H9 (cell line): ENCODE data around the gene RAD54L. TPM values are rescaled to one million over a fixed set of nuclear protein-coding genes. Genes with fewer than 3 reads are reported as not detected.

Experiments
- DNase-seq: peaks from one replicate; pipeline ENCODE4 v3.0.0-alpha.2; 2017
- H2AFZ ChIP-seq: one replicate; pipeline ENCODE4 v1.6.1; 2013; ENCODE audit warnings: mild to moderate bottlenecking, low read length, control low read depth, moderate library complexity
- H2AK5ac ChIP-seq: 2 replicates; pipeline ENCODE4 v1.6.1; 2013; ENCODE audit warnings: low read length, control low read depth, mixed read lengths; ENCODE audit not compliant: insufficient read length
- H2BK120ac ChIP-seq: one replicate; pipeline ENCODE4 v1.6.1; 2013; ENCODE audit warnings: low read depth, mild to moderate bottlenecking, low read length, control low read depth, inconsistent platforms; ENCODE audit not compliant: poor library complexity, severe bottlenecking
- H2BK12ac ChIP-seq: 2 replicates; pipeline ENCODE4 v1.6.1; 2013; ENCODE audit warnings: low read length, control low read depth, mixed read lengths, low read depth; ENCODE audit not compliant: insufficient read length
- H2BK15ac ChIP-seq: 2 replicates; pipeline ENCODE4 v1.6.1; 2013; ENCODE audit warnings: low read depth, low read length, control low read depth
- H2BK20ac ChIP-seq: one replicate; pipeline ENCODE4 v1.6.1; 2013; ENCODE audit warnings: low read depth, mild to moderate bottlenecking, low read length, control low read depth, inconsistent platforms; ENCODE audit not compliant: poor library complexity, severe bottlenecking
- H2BK5ac ChIP-seq: 2 replicates; pipeline ENCODE4 v1.6.1; 2013; ENCODE audit warnings: low read length, control low read depth, mixed read lengths; ENCODE audit not compliant: insufficient read length
- H3K14ac ChIP-seq: 2 replicates; pipeline ENCODE4 v1.6.1; 2013; ENCODE audit warnings: low read length, control low read depth; ENCODE audit not compliant: insufficient read depth
- H3K18ac ChIP-seq: 2 replicates; pipeline ENCODE4 v1.6.1; 2013; ENCODE audit warnings: low read depth, mild to moderate bottlenecking, mixed read lengths, low read length, control low read depth; ENCODE audit not compliant: insufficient read length
- H3K23ac ChIP-seq: 2 replicates; pipeline ENCODE4 v1.6.1; 2013; ENCODE audit warnings: low read length, control low read depth, mixed read lengths, low read depth; ENCODE audit not compliant: insufficient read length
- H3K23me2 ChIP-seq: 2 replicates; pipeline ENCODE4 v1.6.1; 2013; ENCODE audit warnings: low read depth, mild to moderate bottlenecking, mixed read lengths, low read length, control low read depth; ENCODE audit not compliant: insufficient read length, poor library complexity, severe bottlenecking
- H3K27ac ChIP-seq: 2 replicates; pipeline ENCODE4 v1.5.1; 2013; ENCODE audit warnings: low read length, control low read depth, mixed read lengths, low read depth; ENCODE audit not compliant: insufficient read length
- H3K27me3 ChIP-seq: 2 replicates; pipeline ENCODE4 v1.6.1; 2013; ENCODE audit warnings: low read length, control low read depth, inconsistent platforms; ENCODE audit not compliant: insufficient read depth
- H3K4ac ChIP-seq: 2 replicates; pipeline ENCODE4 v1.6.1; 2013; ENCODE audit warnings: low read depth, mild to moderate bottlenecking, control low read depth, inconsistent platforms, low read length, moderate library complexity
- H3K4me1 ChIP-seq: 2 replicates; pipeline ENCODE4 v1.6.1; 2013; ENCODE audit warnings: low read length, control low read depth, inconsistent platforms; ENCODE audit not compliant: insufficient read depth
- H3K4me2 ChIP-seq: 2 replicates; pipeline ENCODE4 v1.6.1; 2013; ENCODE audit warnings: low read length, control low read depth, mixed read lengths; ENCODE audit not compliant: insufficient read length, insufficient read depth
- H3K56ac ChIP-seq: 2 replicates; pipeline ENCODE4 v1.6.1; 2013; ENCODE audit warnings: low read depth, mild to moderate bottlenecking, mixed read lengths, low read length, control low read depth; ENCODE audit not compliant: insufficient read length
- H3K79me1 ChIP-seq: 2 replicates; pipeline ENCODE4 v1.6.1; 2013; ENCODE audit warnings: low read depth, mild to moderate bottlenecking, moderate library complexity, low read length, control low read depth, inconsistent platforms; ENCODE audit not compliant: insufficient read depth, poor library complexity, severe bottlenecking
- H3K79me2 ChIP-seq: 2 replicates; pipeline ENCODE4 v1.6.1; 2013; ENCODE audit warnings: low read length, control low read depth, inconsistent platforms; ENCODE audit not compliant: insufficient read depth
- H3K9ac ChIP-seq: 2 replicates; pipeline ENCODE4 v1.6.1; 2013; ENCODE audit warnings: low read length, control low read depth, mixed read lengths; ENCODE audit not compliant: insufficient read length; ENCODE audit errors: extremely low read depth
- H3K9me3 ChIP-seq: one replicate; pipeline ENCODE4 v1.6.1; 2013; ENCODE audit warnings: low read depth, low read length, inconsistent platforms; ENCODE audit not compliant: control insufficient read depth
- H3T11ph ChIP-seq: one replicate; pipeline ENCODE4 v1.6.1; 2013; ENCODE audit warnings: mild to moderate bottlenecking, low read length, control low read depth, inconsistent platforms
- H4K20me1 ChIP-seq: one replicate; pipeline ENCODE4 v1.6.1; 2013; ENCODE audit not compliant: control insufficient read depth, insufficient read length, insufficient read depth
- H4K5ac ChIP-seq: 2 replicates; pipeline ENCODE4 v1.6.1; 2013; ENCODE audit warnings: low read depth, mild to moderate bottlenecking, mixed read lengths, low read length, control low read depth; ENCODE audit not compliant: insufficient read length
- H4K8ac ChIP-seq: replicated peaks from 2 replicates; pipeline ENCODE4 v1.6.1; 2013; ENCODE audit warnings: low read length, control low read depth, mixed read lengths, low read depth; ENCODE audit not compliant: insufficient read length
- H4K91ac ChIP-seq: 2 replicates; pipeline ENCODE4 v1.6.1; 2013; ENCODE audit warnings: low read depth, mild to moderate bottlenecking, moderate library complexity, mixed read lengths, low read length, control low read depth; ENCODE audit not compliant: insufficient read length
- H3K27ac Mint-ChIP-seq, 3 experiments: 2 replicates in 2 of 3; 3 replicates in 1 of 3; pipeline ENCODE4 v1.8.0; 2020 to 2021; ENCODE audit warnings: mixed read lengths in 3 of 3, mild to moderate bottlenecking in 1 of 3, moderate library complexity in 1 of 3
- H3K27me3 Mint-ChIP-seq: 2 replicates; pipeline ENCODE4 v1.8.0; 2021; ENCODE audit warnings: low read depth, mild to moderate bottlenecking, moderate library complexity, mixed read lengths
- H3K36me3 Mint-ChIP-seq, 3 experiments: 2 replicates in 2 of 3; 3 replicates in 1 of 3; pipeline ENCODE4 v1.8.0; 2020 to 2021; ENCODE audit warnings: low read depth in 3 of 3, mixed read lengths in 3 of 3; ENCODE audit not compliant: insufficient read depth in 1 of 3
- H3K4me1 Mint-ChIP-seq, 2 experiments: 2 replicates each; pipeline ENCODE4 v1.8.0; 2020; ENCODE audit warnings: mixed read lengths in 2 of 2
- H3K4me3 Mint-ChIP-seq, 2 experiments: 2 replicates in 1 of 2; 3 replicates in 1 of 2; pipeline ENCODE4 v1.8.0; 2020 to 2021; ENCODE audit warnings: mild to moderate bottlenecking in 2 of 2, mixed read lengths in 2 of 2, moderate library complexity in 1 of 2
- H3K9me3 Mint-ChIP-seq, 2 experiments: 2 replicates in 1 of 2; 3 replicates in 1 of 2; pipeline ENCODE4 v1.8.0; 2020; ENCODE audit warnings: mild to moderate bottlenecking in 2 of 2, mixed read lengths in 2 of 2, moderate library complexity in 1 of 2
- WGBS: extraction: QIAGEN DNeasy Blood & Tissue Kit; methylation state at CpG from one replicate; pipeline ENCODE4 v1.1.7; 2013; ENCODE audit warnings: missing lambda C conversion rate, low lambda C conversion rate, mixed read lengths; ENCODE audit not compliant: insufficient read length; ENCODE audit errors: extremely low coverage; 5-methylcytosine and 5-hydroxymethylcytosine counted together
- total RNA-seq: library from RNA; stranded (reverse); gene quantifications from 2 replicates; pipeline ENCODE4 v1.2.1, GENCODE V29; 2021
- TF ChIP-seq, protein P1 (sequence below): fragments of 200-600 bp; sonication (generic); conservative IDR thresholded peaks from 3 replicates; pipeline ENCODE4 v1.8.0; 2021; ENCODE audit warnings: antibody characterized with exemption, mild to moderate bottlenecking

RAD54L gene
- total RNA-seq, 1 experiment from 2014 or later = 43.4 TPM

DNA sequence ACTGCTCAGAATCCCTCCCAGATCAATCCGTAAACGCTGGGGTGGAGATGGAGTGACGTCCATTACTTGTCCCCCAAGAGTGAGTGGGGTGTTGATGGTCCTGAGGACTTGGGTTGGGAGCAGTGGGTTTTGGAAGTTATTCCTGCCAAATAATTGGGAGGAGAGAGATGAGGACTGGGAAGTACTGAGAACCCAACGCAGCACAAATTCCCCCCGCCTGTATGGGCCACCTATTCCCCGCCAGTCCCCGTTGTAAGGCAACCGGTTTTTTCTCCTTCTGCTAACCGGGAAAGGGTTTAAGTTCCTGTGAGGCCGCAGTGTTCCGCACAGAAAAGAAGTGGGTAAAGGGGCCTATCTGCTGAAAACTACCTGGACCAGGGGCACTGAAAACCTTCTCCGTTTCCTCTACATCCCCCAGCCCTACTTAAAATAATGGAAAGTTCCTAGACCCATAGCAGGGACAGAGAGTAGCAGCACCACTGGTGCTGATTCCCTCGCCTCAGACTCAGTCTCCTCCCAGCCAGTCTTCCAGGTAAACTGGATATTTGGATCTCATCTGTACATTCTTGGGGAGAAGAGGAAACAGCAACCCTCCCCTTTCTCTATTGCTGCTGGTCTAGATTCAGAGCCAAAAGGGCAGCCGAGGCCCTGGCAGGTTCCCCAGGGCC is 43.7 kb upstream of the RAD54L start:
- H3K9me3 ChIP-seq = no peaks in the 10 kb centered on the region

More for the DNA sequence above, 43.7 kb upstream of the RAD54L start:
- Histone ChIP-seq H3K4me1 (no peaks in the 10 kb centered on the region), H2AFZ (no peak overlapping the region), H3K23me2 (peaks cover 15% of the 10 kb centered on the region), H4K91ac (no peak overlapping the region), H3K9ac (peak overlapping the region; percentile 14), H3K4ac (no peak overlapping the region), H3K27ac (no peak overlapping the region), H3K79me1 (no peaks in the 10 kb centered on the region), H2BK15ac (no peak overlapping the region), H4K8ac (no peak overlapping the region), H2BK120ac (no peak overlapping the region), H4K20me1 (no peaks in the 10 kb centered on the region), H3K27me3 (no peaks in the 10 kb centered on the region), H3K4me2 (peak overlapping the region; percentile 82), H2BK12ac (no peak overlapping the region), H3K23ac (no peak overlapping the region), H3K79me2 (no peaks in the 10 kb centered on the region), H3T11ph (no peak overlapping the region), H4K5ac (no peak overlapping the region), H3K18ac (no peak overlapping the region), H3K14ac (no peak overlapping the region), H3K56ac (no peak overlapping the region), H2AK5ac (no peak overlapping the region), H2BK5ac (no peak overlapping the region), H2BK20ac (no peak overlapping the region)
- Mint-ChIP-seq H3K9me3 (no peaks in the 10 kb centered on the region), H3K27me3 (peaks cover 2% of the 10 kb centered on the region), H3K4me1 (peaks cover 25 to 33% of the 10 kb centered on the region in 2 experiments), H3K4me3 (peak overlapping the region; percentile 84 to 96), H3K27ac (no peak overlapping the region; a peak in 2 of 7 replicates), H3K36me3 (peaks cover 0 to 2% (median 2%) of the 10 kb centered on the region in 3 experiments; a peak in 3 of 7 replicates)
- no CpG with 5 or more reads among the region's 14 CpGs for WGBS
- DNase-seq = peak; percentile 38
- TF ChIP-seq, protein P1, sequence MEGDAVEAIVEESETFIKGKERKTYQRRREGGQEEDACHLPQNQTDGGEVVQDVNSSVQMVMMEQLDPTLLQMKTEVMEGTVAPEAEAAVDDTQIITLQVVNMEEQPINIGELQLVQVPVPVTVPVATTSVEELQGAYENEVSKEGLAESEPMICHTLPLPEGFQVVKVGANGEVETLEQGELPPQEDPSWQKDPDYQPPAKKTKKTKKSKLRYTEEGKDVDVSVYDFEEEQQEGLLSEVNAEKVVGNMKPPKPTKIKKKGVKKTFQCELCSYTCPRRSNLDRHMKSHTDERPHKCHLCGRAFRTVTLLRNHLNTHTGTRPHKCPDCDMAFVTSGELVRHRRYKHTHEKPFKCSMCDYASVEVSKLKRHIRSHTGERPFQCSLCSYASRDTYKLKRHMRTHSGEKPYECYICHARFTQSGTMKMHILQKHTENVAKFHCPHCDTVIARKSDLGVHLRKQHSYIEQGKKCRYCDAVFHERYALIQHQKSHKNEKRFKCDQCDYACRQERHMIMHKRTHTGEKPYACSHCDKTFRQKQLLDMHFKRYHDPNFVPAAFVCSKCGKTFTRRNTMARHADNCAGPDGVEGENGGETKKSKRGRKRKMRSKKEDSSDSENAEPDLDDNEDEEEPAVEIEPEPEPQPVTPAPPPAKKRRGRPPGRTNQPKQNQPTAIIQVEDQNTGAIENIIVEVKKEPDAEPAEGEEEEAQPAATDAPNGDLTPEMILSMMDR = no peak
